ENCODE results near the gene GRK6. TPM values are rescaled to one million over a fixed set of nuclear protein-coding genes. Genes with fewer than 3 reads are reported as not detected.

Gene GRK6
- total and polyA plus RNA-seq, 12 donors: 6.7 to 22.9 (median 15.2) TPM

GRCh38 chr5:177434942-177435738, 8.7 kb downstream of the GRK6 start:
- intact Hi-C loops (cut with DNase I): no loop called here
- no peak for TF ChIP-seq CTCF (IDR thresholded peaks at IDR 0.05)
- no peak for ATAC-seq
- WGBS, 2 donors: 95% methylated on average over 20 of the region's 20 CpGs
- no peak for DNase-seq
- no peak overlapping the region for H3K27ac ChIP-seq
- H3K27me3 ChIP-seq: no peaks in the 10 kb centered on the region
- H3K36me3 ChIP-seq: peaks cover 0 to 100% (median 34%) of the 10 kb centered on the region in 9 donors
- H3K4me3 ChIP-seq: no peak overlapping the region
- no peaks in the 10 kb centered on the region for H3K9me3 ChIP-seq
- H3K4me1 ChIP-seq: peaks cover 0 to 37% (median 19%) of the 10 kb centered on the region in 9 donors

- Histone ChIP-seq H3K27me3 (no peaks in the 10 kb centered on the region), H3K4me3 (no peak overlapping the region), H3K27ac (no peak overlapping the region), H3K9me3 (no peaks in the 10 kb centered on the region), H3K4me1 (peaks cover 0 to 29% (median 18%) of the 10 kb centered on the region in 9 donors), H3K36me3 (peaks cover 0 to 100% (median 34%) of the 10 kb centered on the region in 9 donors)
- DNase-seq: no peak
- intact Hi-C loops (cut with DNase I): no loop called here
- WGBS, 2 donors: 94 to 96% methylated on average over 37 of the region's 37 CpGs
- ATAC-seq: no peak
- TF ChIP-seq CTCF (IDR thresholded peaks at IDR 0.05): no peak
These were observed 9.5 kb downstream of the GRK6 start for GRCh38 chr5:177435847-177436536.

- Histone ChIP-seq H3K27me3 (no peaks in the 10 kb centered on the region), H3K9me3 (no peaks in the 10 kb centered on the region), H3K4me3 (no peak overlapping the region), H3K27ac (no peak overlapping the region), H3K36me3 (peaks cover 0 to 100% (median 34%) of the 10 kb centered on the region in 9 donors), H3K4me1 (peaks cover 0 to 12% (median 2%) of the 10 kb centered on the region in 9 donors)
- intact Hi-C loops (cut with DNase I): no loop called here
- ATAC-seq (no peak), DNase-seq (no peak)
- 74 to 75% methylated on average over 4 of the region's 4 CpGs for WGBS, 2 donors
- TF ChIP-seq CTCF (IDR thresholded peaks at IDR 0.05): no peak
These were observed 11.1 kb downstream of the GRK6 start for GRCh38 chr5:177437623-177438022.

- Histone ChIP-seq H3K9me3 (no peaks in the 10 kb centered on the region), H3K4me1 (peaks cover 0 to 4% (median 0%) of the 10 kb centered on the region in 9 donors), H3K36me3 (peaks cover 0 to 97% (median 30%) of the 10 kb centered on the region in 9 donors), H3K4me3 (no peak overlapping the region), H3K27me3 (no peaks in the 10 kb centered on the region), H3K27ac (no peak overlapping the region)
- ATAC-seq: no peak
- WGBS, 2 donors: 95 to 96% methylated on average over 10 of the region's 10 CpGs
- no peak for DNase-seq
- no peak for TF ChIP-seq CTCF (IDR thresholded peaks at IDR 0.05)
- intact Hi-C loops (cut with DNase I): no loop called here
These were observed 12.0 kb downstream of the GRK6 start for GRCh38 chr5:177438468-177438867.

Measured in heart right ventricle (tissue), 16 donors.